Measurements from ENCODE around the gene HLX.
A peak's percentile ranks its signal among the peaks of the same experiment; 100 is the strongest.

The HLX gene

DNA sequence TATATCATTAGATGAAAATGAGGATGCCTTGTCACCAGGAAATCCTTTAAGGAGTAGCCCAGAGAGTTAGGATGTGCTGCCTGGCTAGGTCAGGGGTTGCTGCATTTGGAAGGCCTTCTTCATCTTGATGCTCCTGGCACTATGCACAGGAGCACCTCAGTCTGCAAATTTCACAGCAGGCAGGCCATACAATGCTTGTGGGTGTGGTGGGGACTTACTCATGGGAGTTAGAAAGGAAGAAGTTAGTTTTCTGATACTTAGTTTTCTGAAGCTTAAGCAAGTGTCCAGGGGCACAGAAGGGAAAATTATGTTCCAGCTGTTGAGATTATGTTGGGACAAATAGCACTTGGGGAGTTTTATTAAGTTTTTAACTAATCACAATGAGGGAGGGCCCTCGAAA lies 11.4 kb downstream of the HLX start:
- no peak for TF ChIP-seq CTCF (conservative IDR thresholded peaks at IDR 0.05; ENCODE audit: control insufficient read depth, insufficient read depth, low read depth, low read length)
- no peak overlapping the region for H3K4me3 ChIP-seq (ENCODE audit: control insufficient read depth, low read depth, low read length)
- DNase-seq (ENCODE audit: low read depth) = no peak

DNA sequence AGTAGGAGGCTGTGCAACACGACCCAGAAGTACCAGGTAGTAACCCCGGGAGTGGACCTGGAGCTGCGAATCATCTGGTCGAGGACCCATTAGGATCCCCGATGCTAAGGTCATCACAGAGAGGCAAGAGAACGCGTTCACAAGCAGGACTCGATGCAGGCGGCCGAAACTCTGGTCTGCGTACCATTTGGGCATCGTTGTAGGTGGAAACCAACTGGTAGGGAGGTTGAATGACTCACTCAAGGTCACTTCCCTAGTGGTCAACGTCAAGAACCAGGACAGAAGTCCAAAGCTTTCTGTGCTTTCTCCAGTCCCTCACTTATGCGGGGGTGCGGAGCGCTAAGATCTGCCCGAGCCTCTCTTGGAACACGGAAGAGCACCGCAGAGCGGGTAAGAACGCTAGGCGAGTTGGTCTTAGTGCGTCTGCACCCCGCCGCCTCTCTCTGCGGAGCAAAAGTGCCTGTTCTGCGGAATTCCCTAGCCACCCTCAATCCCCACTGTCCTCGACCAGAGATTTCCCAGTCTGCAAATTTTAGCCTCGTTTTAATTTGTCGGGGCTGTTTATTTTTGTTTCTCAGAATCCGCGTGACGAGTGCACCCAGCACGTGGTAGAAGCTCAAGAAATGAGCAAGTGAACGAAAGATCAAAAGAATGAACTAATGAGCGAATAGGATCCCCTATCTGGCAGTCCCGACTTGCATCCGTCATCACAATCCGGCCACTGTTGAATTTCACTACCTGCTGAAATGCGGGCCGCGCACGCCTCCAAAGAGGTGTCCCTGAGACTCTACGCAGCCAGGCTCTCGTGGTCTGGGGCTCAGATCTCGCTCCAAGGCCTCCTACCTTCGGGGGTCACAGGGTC lies 12.2 kb downstream of the HLX start:
- TF ChIP-seq CTCF (conservative IDR thresholded peaks at IDR 0.05; ENCODE audit: control insufficient read depth, insufficient read depth, low read depth, low read length) = no peak
- H3K4me3 ChIP-seq (ENCODE audit: control insufficient read depth, low read depth, low read length) = no peak overlapping the region
- no peak for DNase-seq (ENCODE audit: low read depth)

- no peak for TF ChIP-seq CTCF (conservative IDR thresholded peaks at IDR 0.05; ENCODE audit: control insufficient read depth, insufficient read depth, low read depth, low read length)
- no peak for DNase-seq (ENCODE audit: low read depth)
- H3K4me3 ChIP-seq (ENCODE audit: control insufficient read depth, low read depth, low read length) = no peak overlapping the region
These were observed 12.8 kb downstream of the HLX start for GRCh38 chr1:220892086-220892376.

GRCh38 chr1:220892997-220893700 lies 13.9 kb downstream of the HLX start:
- H3K4me3 ChIP-seq (ENCODE audit: control insufficient read depth, low read depth, low read length) = no peak overlapping the region
- no peak for DNase-seq (ENCODE audit: low read depth)
- TF ChIP-seq CTCF (conservative IDR thresholded peaks at IDR 0.05; ENCODE audit: control insufficient read depth, insufficient read depth, low read depth, low read length) = no peak

DNA sequence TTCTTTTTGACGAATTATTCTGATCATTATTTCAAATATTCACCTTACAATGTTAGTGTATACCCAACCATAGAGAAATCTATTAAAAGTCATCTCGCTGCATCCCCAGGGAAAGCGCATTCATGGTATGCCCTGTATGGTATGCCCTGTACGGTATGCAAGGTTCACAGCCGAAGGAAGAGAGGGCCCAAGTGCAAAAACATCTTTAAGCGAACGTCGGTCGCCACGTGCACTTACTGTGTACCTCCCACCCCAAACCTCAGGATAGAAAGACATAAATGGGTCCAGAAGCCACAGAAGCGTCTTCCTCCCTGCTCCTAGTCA lies 14.4 kb downstream of the HLX start:
- peak overlapping the region; percentile 2 for H3K4me3 ChIP-seq (ENCODE audit: control insufficient read depth, low read depth, low read length)
- TF ChIP-seq CTCF (conservative IDR thresholded peaks at IDR 0.05; ENCODE audit: control insufficient read depth, insufficient read depth, low read depth, low read length) = no peak
- no peak for DNase-seq (ENCODE audit: low read depth)

- TF ChIP-seq CTCF (conservative IDR thresholded peaks at IDR 0.05; ENCODE audit: control insufficient read depth, insufficient read depth, low read depth, low read length) = no peak
- no peak for DNase-seq (ENCODE audit: low read depth)
- H3K4me3 ChIP-seq (ENCODE audit: control insufficient read depth, low read depth, low read length) = peak overlapping the region; percentile 2
These were observed 15.0 kb downstream of the HLX start for GRCh38 chr1:220894025-220894923.
